GM19035 (cell line): Measurements from ENCODE around the gene TMPRSS13.

ENCODE experiments used
- ATAC-seq: cut with Tn5 transposase; IDR thresholded peaks from one replicate; pipeline ENCODE4 v1.9.1; 2021; ENCODE audit not compliant: unreplicated experiment

TMPRSS13 gene

DNA sequence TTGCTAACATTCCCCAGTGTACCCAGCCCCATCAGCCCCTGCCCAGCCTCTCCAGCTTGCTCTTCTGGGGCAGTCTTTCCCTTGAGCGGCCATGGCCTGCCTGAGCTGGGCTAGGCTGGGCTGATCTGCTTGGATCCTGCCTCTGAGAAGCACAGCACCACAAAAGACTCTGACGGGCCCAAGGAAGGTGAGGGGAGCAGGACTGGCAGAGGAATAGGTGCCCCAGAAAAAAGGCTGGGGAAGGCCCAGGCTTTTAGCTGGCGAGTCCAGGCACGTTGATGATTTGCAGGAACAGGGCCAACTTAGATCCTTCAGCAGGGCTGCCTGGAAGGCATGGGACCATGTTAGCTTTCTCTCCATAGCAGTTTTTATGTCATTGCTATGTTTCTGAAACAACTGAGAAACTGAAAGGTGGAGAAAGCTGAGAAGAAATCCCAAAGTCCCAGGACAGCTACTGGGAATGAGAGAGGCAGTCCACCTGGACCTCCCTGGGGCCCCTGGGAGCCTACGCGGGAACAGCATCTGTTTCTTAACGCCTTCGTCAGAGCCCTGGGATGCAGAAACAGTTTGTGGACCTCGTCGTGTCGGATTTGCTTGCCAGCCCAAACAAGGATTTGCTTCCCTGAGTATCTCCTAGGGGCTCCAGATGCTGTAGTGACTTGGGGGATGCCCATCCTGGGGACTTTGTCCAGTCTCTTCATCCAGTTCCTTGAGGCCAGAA is 28.3 kb downstream of the TMPRSS13 start:
- no peak for ATAC-seq

GRCh38 chr11:117900121-117900648 is 29.0 kb downstream of the TMPRSS13 start:
- no peak for ATAC-seq

DNA sequence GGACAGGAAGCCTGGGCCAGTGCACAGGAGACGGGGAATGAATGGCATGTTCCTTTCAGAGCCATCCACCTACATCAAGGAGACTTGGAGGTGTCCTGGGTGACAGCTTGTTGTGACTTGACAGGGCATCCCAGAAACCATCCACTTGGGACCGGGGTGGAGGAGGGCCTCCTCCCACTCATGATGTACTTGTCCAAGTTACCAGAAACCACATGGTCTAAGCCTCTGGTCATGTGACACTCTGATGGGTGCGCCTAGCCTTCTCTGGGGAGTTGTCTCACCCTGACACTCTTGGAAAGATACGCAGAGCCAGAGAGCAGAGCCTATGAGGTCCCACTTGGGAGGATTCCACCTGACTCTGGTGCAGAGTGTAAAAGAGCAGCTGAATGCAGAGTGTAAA is 31.1 kb downstream of the TMPRSS13 start:
- no peak for ATAC-seq

- no peak for ATAC-seq
Measured at GRCh38 chr11:117892651-117893050, 36.6 kb downstream of the TMPRSS13 start.

GRCh38 chr11:117891362-117891761 is 37.8 kb downstream of the TMPRSS13 start:
- no peak for ATAC-seq

DNA sequence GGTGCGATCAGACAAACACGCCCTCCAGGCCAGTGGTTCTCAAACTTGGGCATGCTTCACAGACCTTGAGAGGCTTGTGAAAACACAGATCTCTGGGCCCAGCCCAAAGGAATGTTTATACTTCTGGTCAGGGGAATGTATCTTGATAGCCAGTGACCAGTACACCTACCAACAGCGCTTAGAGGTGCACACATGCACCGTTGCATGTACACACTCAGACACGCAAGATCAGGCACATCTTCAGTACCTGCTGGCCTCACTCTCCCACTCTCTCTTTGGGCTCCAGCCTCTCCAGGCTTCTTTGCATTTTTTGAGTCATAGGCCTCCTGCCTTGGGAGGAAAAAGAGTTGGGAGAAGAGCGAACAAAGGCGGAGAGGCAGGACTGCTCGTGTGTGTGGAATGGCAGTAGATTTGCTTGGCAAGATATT is 41.0 kb downstream of the TMPRSS13 start:
- no peak for ATAC-seq

GRCh38 chr11:117887431-117888138 is 41.6 kb downstream of the TMPRSS13 start:
- ATAC-seq = no peak

DNA sequence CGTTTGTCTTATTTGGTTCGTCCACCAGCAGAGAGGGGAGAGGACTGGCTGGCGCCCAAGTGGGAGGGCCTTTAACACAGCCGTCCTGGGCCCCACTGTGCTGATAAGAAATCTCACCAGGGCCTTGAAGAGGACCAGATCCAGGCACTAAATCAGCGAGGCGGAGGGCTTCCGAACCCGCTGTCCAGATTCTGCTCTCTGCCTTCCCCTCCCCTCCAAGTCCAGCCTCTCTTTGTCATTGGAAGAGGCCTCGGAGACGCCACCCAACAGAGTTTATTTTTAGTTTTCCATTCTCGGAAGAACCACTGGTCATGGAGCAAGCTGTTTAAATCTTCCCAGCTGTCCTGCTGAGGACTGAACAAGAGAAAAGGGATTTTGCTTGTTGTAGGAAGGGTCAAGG is 43.4 kb downstream of the TMPRSS13 start:
- no peak for ATAC-seq

DNA sequence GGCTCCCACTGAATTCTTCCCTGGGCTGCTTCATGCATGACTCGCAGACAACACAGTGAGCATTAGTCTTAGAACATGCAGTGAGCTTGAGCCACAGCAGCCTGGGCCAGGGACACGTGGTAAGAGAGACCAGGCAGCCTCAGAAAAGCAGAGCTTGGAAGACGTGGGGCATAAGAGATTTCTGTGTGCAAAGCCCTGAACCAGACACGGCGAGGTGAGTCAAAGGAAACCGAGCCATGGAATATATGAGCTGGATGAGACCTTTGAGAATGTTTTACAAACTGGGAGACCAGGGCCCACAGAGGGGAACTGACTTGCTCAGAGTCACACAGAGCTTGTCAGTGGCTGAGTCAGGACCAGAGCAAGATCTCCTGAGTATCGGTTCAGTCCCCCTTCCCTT is 44.2 kb downstream of the TMPRSS13 start:
- ATAC-seq = no peak

- ATAC-seq = no peak
Measured at GRCh38 chr11:117883063-117883462, 46.1 kb downstream of the TMPRSS13 start.

DNA sequence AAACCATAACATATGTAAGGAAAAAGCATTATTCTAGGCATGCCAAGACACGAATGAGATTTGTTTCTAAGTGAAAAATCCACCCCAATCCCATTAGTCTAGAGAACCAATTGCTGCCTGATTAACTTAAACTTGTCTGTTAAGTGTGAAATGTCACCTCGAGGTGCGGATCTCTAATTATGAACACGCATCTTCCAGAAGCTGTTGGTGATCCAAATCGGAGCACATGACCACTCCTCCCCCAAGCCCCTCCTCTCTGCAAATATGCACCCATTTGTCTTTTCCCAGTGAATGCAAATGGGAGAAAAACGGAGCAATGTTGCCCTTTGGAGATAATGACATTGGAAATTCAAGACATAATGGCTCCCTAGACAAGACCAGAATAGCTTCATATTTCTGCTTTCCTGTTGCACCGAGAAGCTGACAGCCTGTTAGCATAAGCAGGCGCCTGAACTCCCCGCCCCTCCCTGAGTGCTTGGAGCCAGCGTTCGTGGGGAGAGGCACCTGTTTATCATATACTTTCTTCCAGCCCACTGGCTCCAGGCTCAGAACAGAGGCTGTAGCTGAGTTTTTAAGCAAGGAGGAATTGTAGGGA is 46.8 kb downstream of the TMPRSS13 start:
- no peak for ATAC-seq

GRCh38 chr11:117881217-117881616 is 48.0 kb downstream of the TMPRSS13 start:
- no peak for ATAC-seq

- ATAC-seq = no peak
Measured at GRCh38 chr11:117879516-117880480, 49.4 kb downstream of the TMPRSS13 start.

GRCh38 chr11:117878939-117879475 is 50.2 kb downstream of the TMPRSS13 start:
- ATAC-seq = no peak

DNA sequence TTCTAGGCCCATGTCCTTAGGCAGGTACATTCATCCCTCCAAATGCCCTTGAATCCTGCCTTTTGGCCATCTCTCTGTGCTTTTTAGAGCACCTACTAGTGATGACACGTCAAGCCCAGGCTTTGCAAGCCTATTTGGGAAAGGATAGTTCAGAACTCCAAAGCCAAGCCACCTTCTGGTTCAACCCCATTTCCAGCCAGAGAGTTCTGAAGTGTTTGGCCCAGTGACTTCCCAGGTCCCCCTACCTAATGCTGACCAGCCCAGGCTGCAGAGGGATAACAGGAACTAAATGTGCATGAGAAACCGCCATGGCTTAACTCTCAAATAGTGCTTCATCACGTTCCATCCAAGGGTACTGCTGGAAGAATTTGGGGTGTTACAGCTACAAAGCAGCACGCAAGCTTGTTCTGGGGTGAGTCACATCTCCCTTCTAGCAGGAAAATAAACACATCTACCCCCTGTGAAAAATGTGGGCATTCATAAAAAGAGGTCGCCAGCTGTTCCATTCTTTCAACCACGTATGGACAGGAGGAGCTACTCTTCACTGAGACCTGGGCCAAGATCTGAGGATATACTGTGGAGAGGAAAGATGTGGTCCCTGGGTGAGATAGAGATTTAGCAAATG is 50.8 kb downstream of the TMPRSS13 start:
- ATAC-seq = no peak

- ATAC-seq = no peak
Measured at GRCh38 chr11:117877120-117877784, 52.0 kb downstream of the TMPRSS13 start.

GRCh38 chr11:117876341-117877119 is 52.7 kb downstream of the TMPRSS13 start, which contains the start of gene FXYD6:
Gene FXYD6, minus strand, starts transcription at chr11:117876658. Its CDS starts 33,882 bp downstream, at chr11:117842776.
- ATAC-seq = no peak

GRCh38 chr11:117876059-117876340 is 53.2 kb downstream of the TMPRSS13 start:
- no peak for ATAC-seq
